Naive thymus-derived CD4-positive, alpha-beta T cell (primary cell): ENCODE results near the gene ARID5B. TPM values are rescaled to one million over a fixed set of nuclear protein-coding genes. Genes with fewer than 3 reads are reported as not detected.

ENCODE experiments used
- ATAC-seq: fragments of 150-1000 bp; cut with Tn5 transposase; 2 replicates; pipeline ENCODE4 v1.10.0; 2021; ENCODE audit warnings: mild to moderate bottlenecking, moderate library complexity
- CTCF ChIA-PET: fragments of 350-600 bp; sonication (Branson Sonifier 250); formaldehyde crosslinking; loops from one replicate; lab custom pipeline; 2021; ENCODE audit warnings: antibody characterized with exemption; lab: Charles Lee
- POLR2A ChIA-PET: fragments of 350-600 bp; sonication (Branson Sonifier 250); formaldehyde crosslinking; loops from one replicate; lab custom pipeline; 2021; ENCODE audit warnings: antibody characterized with exemption, inconsistent platforms; lab: Charles Lee
- DNase-seq, 9 donors: peaks; one replicate each; pipeline versions ENCODE4 v3.0.0 to v3.0.0-alpha.2; 2020 to 2022; ENCODE audit warnings: mixed read lengths in 1 of 9
- H3K27ac ChIP-seq: one replicate; pipeline ENCODE4 v1.7.0; 2013; ENCODE audit warnings: mild to moderate bottlenecking, low read depth, low read length, moderate library complexity
- H3K27me3 ChIP-seq, 2 donors: one replicate each; pipeline ENCODE4 v1.7.0; 2013; ENCODE audit warnings: low read length in 2 of 2, mild to moderate bottlenecking in 2 of 2, moderate library complexity in 2 of 2; ENCODE audit not compliant: control insufficient read depth in 2 of 2, insufficient read depth in 2 of 2
- H3K36me3 ChIP-seq, 3 experiments: 1 replicate in 2 of 3; 2 replicates in 1 of 3; pipeline ENCODE4 v1.7.0; 2013; ENCODE audit warnings: low read length in 3 of 3, mild to moderate bottlenecking in 3 of 3, moderate library complexity in 1 of 3; ENCODE audit not compliant: insufficient read depth in 3 of 3, control insufficient read depth in 2 of 3
- H3K4me1 ChIP-seq, 2 donors: one replicate each; pipeline ENCODE4 v1.7.0; 2013; ENCODE audit warnings: low read length in 2 of 2, mild to moderate bottlenecking in 2 of 2, moderate library complexity in 1 of 2; ENCODE audit not compliant: control insufficient read depth in 2 of 2, insufficient read depth in 2 of 2
- H3K4me3 ChIP-seq: 2 replicates; pipeline ENCODE4 v1.7.0; 2013; ENCODE audit warnings: mild to moderate bottlenecking, low read length
- H3K9me3 ChIP-seq, 3 experiments: 1 replicate in 2 of 3; 2 replicates in 1 of 3; pipeline ENCODE4 v1.7.0; 2013; ENCODE audit warnings: low read length in 3 of 3; ENCODE audit not compliant: control insufficient read depth in 2 of 3
- H3K27ac Mint-ChIP-seq, 9 donors: one replicate each; pipeline ENCODE4 v1.8.0; 2020 to 2022; ENCODE audit warnings: mixed read lengths in 9 of 9, mild to moderate bottlenecking in 8 of 9, moderate library complexity in 5 of 9, inconsistent platforms in 2 of 9
- H3K27me3 Mint-ChIP-seq, 5 donors: one replicate each; pipeline ENCODE4 v1.8.0; 2021 to 2022; ENCODE audit warnings: mixed read lengths in 5 of 5, mild to moderate bottlenecking in 1 of 5
- H3K36me3 Mint-ChIP-seq, 5 donors: one replicate each; pipeline ENCODE4 v1.8.0; 2020 to 2022; ENCODE audit warnings: mixed read lengths in 5 of 5, mild to moderate bottlenecking in 3 of 5, inconsistent platforms in 1 of 5
- H3K4me1 Mint-ChIP-seq, 7 donors: one replicate each; pipeline ENCODE4 v1.8.0; 2020 to 2022; ENCODE audit warnings: mixed read lengths in 7 of 7, mild to moderate bottlenecking in 3 of 7, inconsistent platforms in 1 of 7
- H3K4me3 Mint-ChIP-seq, 10 donors: one replicate each; pipeline ENCODE4 v1.8.0; 2020 to 2022; ENCODE audit warnings: mild to moderate bottlenecking in 10 of 10, mixed read lengths in 10 of 10, moderate library complexity in 6 of 10, inconsistent platforms in 2 of 10
- H3K9me3 Mint-ChIP-seq, 11 donors: one replicate each; pipeline ENCODE4 v1.8.0; 2020 to 2022; ENCODE audit warnings: mixed read lengths in 11 of 11, mild to moderate bottlenecking in 4 of 11, inconsistent platforms in 1 of 11, moderate library complexity in 1 of 11
- intact Hi-C, 2 donors: fragments of 100-400 bp; cut with micrococcal nuclease; formaldehyde crosslinking; loops; one replicate each; pipeline ENCODE4 v1.15.1; 2023
- polyA plus RNA-seq, 2 donors: library from polyadenylated mRNA; unstranded; fragments of 300-500 nt; fragmentation: Illumina TruSeq; gene quantifications; one replicate each; pipeline ENCODE4 v1.2.3, GENCODE V29; 2021
- total RNA-seq, 6 experiments: library from RNA in 5 of 6; stranded (reverse) in 5 of 6; gene quantifications; 1 replicate in 5 of 6; 2 replicates in 1 of 6; pipeline ENCODE4 v1.2.3 and lab custom pipeline; 2021 to 2026

ARID5B gene
- total and polyA plus RNA-seq, 7 experiments from 2014 or later: 18.6 to 60.8 (median 47.4) TPM

- peaks cover 0 to 15% (median 0%) of the 10 kb centered on the region in 3 experiments for H3K36me3 ChIP-seq
- no peak overlapping the region for H3K4me3 ChIP-seq
- Mint-ChIP-seq H3K4me3 (no peak overlapping the region), H3K27me3 (no peaks in the 10 kb centered on the region), H3K27ac (peak overlapping the region in 4 of 9 donors; percentile 11 to 49 (median 36)), H3K4me1 (peaks cover 28 to 82% (median 62%) of the 10 kb centered on the region in 7 donors), H3K9me3 (peaks cover 0 to 7% (median 0%) of the 10 kb centered on the region in 11 donors), H3K36me3 (peaks cover 18 to 81% (median 68%) of the 10 kb centered on the region in 5 donors)
- DNase-seq (no peak), ATAC-seq (no peak)
- no peaks in the 10 kb centered on the region for H3K4me1 ChIP-seq
- ChIA-PET POLR2A (no interaction called here), CTCF (no interaction called here)
- H3K9me3 ChIP-seq: no peaks in the 10 kb centered on the region
- H3K27ac ChIP-seq: no peak overlapping the region
- H3K27me3 ChIP-seq: no peaks in the 10 kb centered on the region
- intact Hi-C loops: no loop called here
Observed at GRCh38 chr10:62005281-62005680, 103.8 kb downstream of the ARID5B start.

DNA sequence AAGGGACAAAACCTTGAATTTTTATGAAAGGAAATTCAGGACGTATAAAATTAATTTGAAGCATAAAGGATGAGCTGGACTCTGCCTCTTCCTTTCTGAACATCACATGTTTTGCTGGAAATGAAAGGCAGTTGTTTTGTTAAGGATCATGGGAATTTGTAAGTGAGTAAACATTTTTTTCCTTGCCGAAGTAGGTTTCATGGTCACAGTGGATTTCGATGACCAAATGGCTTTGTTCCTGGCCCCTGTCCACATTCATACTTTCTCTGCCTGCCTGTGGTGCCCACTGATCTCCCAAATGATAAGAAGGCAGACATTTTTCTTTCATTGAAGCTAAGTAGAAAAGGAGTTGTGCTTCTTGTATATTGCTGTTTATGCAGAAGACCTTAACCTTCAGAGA, 104.2 kb downstream of the ARID5B start:
- Mint-ChIP-seq H3K9me3 (peaks cover 0 to 7% (median 0%) of the 10 kb centered on the region in 11 donors), H3K27ac (peak overlapping the region in 4 of 9 donors; percentile 11 to 74 (median 48)), H3K36me3 (peaks cover 15 to 81% (median 68%) of the 10 kb centered on the region in 5 donors), H3K27me3 (no peaks in the 10 kb centered on the region), H3K4me1 (peaks cover 24 to 81% (median 61%) of the 10 kb centered on the region in 7 donors), H3K4me3 (no peak overlapping the region)
- Histone ChIP-seq H3K9me3 (no peaks in the 10 kb centered on the region), H3K36me3 (peaks cover 0 to 11% (median 0%) of the 10 kb centered on the region in 3 experiments), H3K4me3 (no peak overlapping the region), H3K27me3 (no peaks in the 10 kb centered on the region), H3K27ac (no peak overlapping the region), H3K4me1 (no peaks in the 10 kb centered on the region)
- DNase-seq (no peak), ATAC-seq (no peak)
- ChIA-PET POLR2A (no interaction called here), CTCF (no interaction called here)
- intact Hi-C loops: no loop called here

DNA sequence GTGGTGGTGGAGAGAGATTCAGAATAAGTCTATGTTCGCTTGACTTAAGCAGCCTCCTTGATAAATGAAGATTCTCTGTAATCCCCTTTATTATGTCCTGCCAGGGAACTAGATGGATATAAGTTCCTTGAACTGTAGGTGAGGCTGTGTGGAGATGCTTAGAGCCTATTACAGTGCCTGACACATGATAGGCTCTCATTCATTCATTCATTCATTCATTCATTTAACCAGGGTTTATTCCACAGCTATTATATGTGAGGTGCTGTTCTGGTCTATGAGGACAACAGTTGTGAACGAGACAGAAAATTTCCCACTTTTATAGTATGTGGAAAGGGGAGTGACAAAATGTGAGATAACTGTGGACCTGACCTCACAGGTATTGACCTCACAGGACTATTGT, 105.6 kb downstream of the ARID5B start:
- ChIA-PET CTCF (interaction anchor here (1.0 kb wide), 1 partner anchor 109 kb away, joined by 3 read pairs; no protein-coding TSS in a partner anchor), POLR2A (interaction anchor here (1.0 kb wide), 1 partner anchor 9 kb away, joined by 5 read pairs; no protein-coding TSS in a partner anchor)
- Histone ChIP-seq H3K4me3 (no peak overlapping the region), H3K4me1 (no peaks in the 10 kb centered on the region), H3K36me3 (peaks cover 0 to 14% (median 0%) of the 10 kb centered on the region in 3 experiments), H3K27me3 (no peaks in the 10 kb centered on the region), H3K27ac (no peak overlapping the region), H3K9me3 (no peaks in the 10 kb centered on the region)
- ATAC-seq (no peak), DNase-seq (no peak)
- Mint-ChIP-seq H3K9me3 (peaks cover 0 to 7% (median 0%) of the 10 kb centered on the region in 11 donors), H3K36me3 (peaks cover 18 to 82% (median 68%) of the 10 kb centered on the region in 5 donors), H3K4me3 (no peak overlapping the region), H3K4me1 (peaks cover 19 to 80% (median 56%) of the 10 kb centered on the region in 7 donors), H3K27ac (no peak overlapping the region), H3K27me3 (no peaks in the 10 kb centered on the region)
- intact Hi-C loops: no loop called here

GRCh38 chr10:62008196-62008595, 106.7 kb downstream of the ARID5B start:
- ChIA-PET CTCF (interaction anchor here (1.0 kb wide), 1 partner anchor 110 kb away, joined by 3 read pairs; no protein-coding TSS in a partner anchor), POLR2A (interaction anchor here (0.7 kb wide), 1 partner anchor 18 kb away, joined by 3 read pairs; no protein-coding TSS in a partner anchor)
- peaks cover 16 to 77% (median 53%) of the 10 kb centered on the region in 7 donors for H3K4me1 Mint-ChIP-seq
- Histone ChIP-seq H3K36me3 (peaks cover 0 to 18% (median 0%) of the 10 kb centered on the region in 3 experiments), H3K27me3 (no peaks in the 10 kb centered on the region), H3K4me1 (no peaks in the 10 kb centered on the region), H3K27ac (no peak overlapping the region), H3K9me3 (no peaks in the 10 kb centered on the region), H3K4me3 (no peak overlapping the region)
- peaks cover 0 to 7% (median 0%) of the 10 kb centered on the region in 11 donors for H3K9me3 Mint-ChIP-seq
- no peak for ATAC-seq
- peaks cover 20 to 83% (median 70%) of the 10 kb centered on the region in 5 donors for H3K36me3 Mint-ChIP-seq
- no peak for DNase-seq
- peak overlapping the region in 4 of 9 donors; percentile 20 to 57 (median 28) for H3K27ac Mint-ChIP-seq
- H3K27me3 Mint-ChIP-seq: no peaks in the 10 kb centered on the region
- H3K4me3 Mint-ChIP-seq: no peak overlapping the region
- intact Hi-C loops: no loop called here

DNA sequence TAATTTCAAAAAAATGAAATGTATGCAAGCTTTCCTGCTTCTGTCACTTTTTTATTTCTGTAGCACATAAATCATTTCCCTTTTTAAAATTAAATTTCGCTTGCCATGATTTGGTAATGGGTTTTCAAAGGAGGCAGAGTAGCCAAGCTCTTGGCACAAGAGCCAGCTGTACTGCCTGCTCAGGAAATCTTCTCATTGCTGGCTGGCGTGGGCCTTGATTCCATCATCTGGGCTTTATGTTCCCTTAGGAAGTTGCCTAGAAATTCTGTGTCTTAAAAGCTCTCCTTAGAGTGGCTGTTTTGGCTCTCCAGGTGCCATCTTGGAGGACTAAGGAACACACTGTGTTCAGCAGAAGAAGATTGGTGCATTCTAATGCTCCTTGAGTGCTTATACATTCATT, 107.4 kb downstream of the ARID5B start:
- H3K36me3 ChIP-seq: peaks cover 0 to 18% (median 0%) of the 10 kb centered on the region in 3 experiments
- POLR2A ChIA-PET: no interaction called here
- H3K27me3 ChIP-seq: no peaks in the 10 kb centered on the region
- DNase-seq (no peak), ATAC-seq (no peak)
- H3K4me1 ChIP-seq: no peaks in the 10 kb centered on the region
- intact Hi-C loops: no loop called here
- Mint-ChIP-seq H3K27ac (peak overlapping the region in 2 of 9 donors; percentile 42 to 49), H3K36me3 (peaks cover 20 to 84% (median 72%) of the 10 kb centered on the region in 5 donors), H3K9me3 (peaks cover 0 to 7% (median 0%) of the 10 kb centered on the region in 11 donors), H3K4me1 (peaks cover 13 to 72% (median 45%) of the 10 kb centered on the region in 7 donors), H3K4me3 (no peak overlapping the region), H3K27me3 (no peaks in the 10 kb centered on the region)
- H3K27ac ChIP-seq: no peak overlapping the region
- H3K9me3 ChIP-seq: no peaks in the 10 kb centered on the region
- H3K4me3 ChIP-seq: no peak overlapping the region
- CTCF ChIA-PET: no interaction called here

DNA sequence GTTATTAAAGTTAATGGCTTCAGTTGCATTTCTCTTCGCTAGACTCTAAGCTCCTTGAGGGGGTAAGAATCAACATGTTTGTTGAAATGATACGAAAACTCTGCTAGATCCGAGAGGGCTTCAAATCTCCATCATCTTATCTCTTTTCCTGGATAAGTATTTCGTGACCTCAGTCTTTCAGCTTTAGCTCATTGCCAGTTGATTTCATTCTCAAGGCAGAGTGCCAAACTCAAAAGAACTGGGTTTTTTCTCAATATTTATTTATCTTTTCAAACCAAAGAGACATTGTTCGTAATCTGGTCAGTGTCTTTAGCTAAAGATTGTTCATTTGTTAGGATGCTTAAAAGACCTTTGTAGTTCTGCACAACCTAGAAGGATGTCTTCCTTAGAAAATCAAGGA, 108.9 kb downstream of the ARID5B start:
- no peak for DNase-seq
- ATAC-seq: no peak
- ChIA-PET POLR2A (no interaction called here), CTCF (interaction anchor here (1.0 kb wide), 1 partner anchor 28 kb away, joined by 3 read pairs; no protein-coding TSS in a partner anchor)
- Mint-ChIP-seq H3K27me3 (no peaks in the 10 kb centered on the region), H3K9me3 (peaks cover 0 to 4% (median 0%) of the 10 kb centered on the region in 11 donors), H3K4me3 (no peak overlapping the region), H3K27ac (peak overlapping the region in 2 of 9 donors; percentile 1 to 64), H3K4me1 (peaks cover 8 to 64% (median 35%) of the 10 kb centered on the region in 7 donors), H3K36me3 (peaks cover 19 to 75% (median 67%) of the 10 kb centered on the region in 5 donors)
- no peaks in the 10 kb centered on the region for H3K27me3 ChIP-seq
- peaks cover 0 to 18% (median 6%) of the 10 kb centered on the region in 3 experiments for H3K36me3 ChIP-seq
- intact Hi-C loops: loop anchor here in 1 of 2 donors (2.0 kb wide), 1 partner anchor 16 kb away; no protein-coding TSS in a partner anchor
- no peak overlapping the region for H3K4me3 ChIP-seq
- H3K27ac ChIP-seq: no peak overlapping the region
- H3K4me1 ChIP-seq: no peaks in the 10 kb centered on the region
- H3K9me3 ChIP-seq: no peaks in the 10 kb centered on the region
